Measurements from ENCODE around the gene PGF.

The PGF gene

GRCh38 chr14:74948228-74949175 is 6.9 kb downstream of the PGF start:
- Histone ChIP-seq H3K27ac (replicated peaks) (no peak overlapping the region), H3K4me3 (replicated peaks; ENCODE audit: insufficient read depth, low read length) (no peak overlapping the region), H3K27me3 (ENCODE audit: insufficient read depth, poor library complexity, severe bottlenecking) (no peaks in the 10 kb centered on the region)
- no peak for DNase-seq (ENCODE audit: low read depth in 1 of 2, low spot score in 1 of 2)
- TF ChIP-seq REST (IDR thresholded peaks at IDR 0.05; ENCODE audit: insufficient replicate concordance, low read depth) = no peak
- TF ChIP-seq CTCF (IDR thresholded peaks at IDR 0.05; ENCODE audit: insufficient read depth, low read length) = no peak
- no peak for TF ChIP-seq GABPA (IDR thresholded peaks at IDR 0.05; ENCODE audit: low read depth)
- TF ChIP-seq SPI1 (IDR thresholded peaks at IDR 0.05; ENCODE audit: borderline replicate concordance, low read depth) = no peak
- no peak for TF ChIP-seq POLR2AphosphoS5 (IDR thresholded peaks at IDR 0.05; ENCODE audit: low read depth)

- H3K27ac ChIP-seq (replicated peaks) = no peak overlapping the region
- DNase-seq (ENCODE audit: low read depth in 1 of 2, low spot score in 1 of 2) = no peak
- H3K27me3 ChIP-seq (ENCODE audit: insufficient read depth, poor library complexity, severe bottlenecking) = no peaks in the 10 kb centered on the region
- TF ChIP-seq GABPA (IDR thresholded peaks at IDR 0.05; ENCODE audit: low read depth) (no peak), REST (IDR thresholded peaks at IDR 0.05; ENCODE audit: insufficient replicate concordance, low read depth) (no peak), POLR2AphosphoS5 (IDR thresholded peaks at IDR 0.05; ENCODE audit: low read depth) (no peak)
- no peak overlapping the region for H3K4me3 ChIP-seq (replicated peaks; ENCODE audit: insufficient read depth, low read length)
Measured at GRCh38 chr14:74947353-74948227, 7.8 kb downstream of the PGF start.

GRCh38 chr14:74946659-74947281 is 8.6 kb downstream of the PGF start:
- no peak overlapping the region for H3K4me3 ChIP-seq (replicated peaks; ENCODE audit: insufficient read depth, low read length)
- TF ChIP-seq POLR2AphosphoS5 (IDR thresholded peaks at IDR 0.05; ENCODE audit: low read depth) = no peak
- TF ChIP-seq CTCF (IDR thresholded peaks at IDR 0.05; ENCODE audit: insufficient read depth, low read length) = no peak
- TF ChIP-seq REST (IDR thresholded peaks at IDR 0.05; ENCODE audit: insufficient replicate concordance, low read depth) = no peak
- TF ChIP-seq GABPA (IDR thresholded peaks at IDR 0.05; ENCODE audit: low read depth) = no peak
- TF ChIP-seq SPI1 (IDR thresholded peaks at IDR 0.05; ENCODE audit: borderline replicate concordance, low read depth) = no peak
- no peaks in the 10 kb centered on the region for H3K27me3 ChIP-seq (ENCODE audit: insufficient read depth, poor library complexity, severe bottlenecking)
- no peak for DNase-seq (ENCODE audit: low read depth in 1 of 2, low spot score in 1 of 2)
- H3K27ac ChIP-seq (replicated peaks) = no peak overlapping the region

All from HL-60 (cell line).